Peyer's patch (tissue), 4 donors: ENCODE measurements around the gene C1QTNF9.

ENCODE experiments used
- POLR2A ChIP-seq, 2 donors: fragments of 450-650 bp; IDR thresholded peaks; one replicate each; pipeline ENCODE4 v1.5.1; 2017; ENCODE audit warnings: antibody characterized with exemption in 2 of 2, mild to moderate bottlenecking in 2 of 2, moderate library complexity in 2 of 2
- TF ChIP-seq, protein P1 (sequence below), 6 experiments: fragments of 450-650 bp in 4 of 6; fragments of 200-600 bp in 2 of 6; sonication (generic) in 1 of 6; IDR thresholded peaks; one replicate each; pipeline ENCODE4 v1.5.1; 2017 to 2019; ENCODE audit warnings: antibody characterized with exemption in 6 of 6, mild to moderate bottlenecking in 3 of 6, moderate library complexity in 1 of 6

DNA sequence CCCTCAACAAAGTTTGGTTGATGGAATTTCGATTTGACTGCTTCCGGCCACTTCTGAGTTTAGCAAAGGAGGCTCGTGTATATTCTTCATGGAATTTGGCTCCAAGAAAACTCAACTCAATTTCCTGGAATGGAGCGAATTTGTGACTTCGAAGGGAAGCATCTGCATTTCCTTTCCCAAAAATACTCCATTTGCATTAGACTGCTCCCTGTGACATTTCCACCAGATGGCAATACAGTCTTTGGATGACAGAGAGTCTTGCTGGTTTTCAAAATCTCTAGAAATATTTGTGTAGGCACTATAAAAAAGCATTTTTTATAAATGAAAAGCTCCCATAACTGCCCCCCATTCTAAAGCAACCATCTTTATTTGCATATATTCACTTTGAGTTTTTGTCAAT is 4.1 kb downstream of the C1QTNF9 start:
- no peak for TF ChIP-seq POLR2A (IDR thresholded peaks at IDR 0.05)
- TF ChIP-seq, protein P1, sequence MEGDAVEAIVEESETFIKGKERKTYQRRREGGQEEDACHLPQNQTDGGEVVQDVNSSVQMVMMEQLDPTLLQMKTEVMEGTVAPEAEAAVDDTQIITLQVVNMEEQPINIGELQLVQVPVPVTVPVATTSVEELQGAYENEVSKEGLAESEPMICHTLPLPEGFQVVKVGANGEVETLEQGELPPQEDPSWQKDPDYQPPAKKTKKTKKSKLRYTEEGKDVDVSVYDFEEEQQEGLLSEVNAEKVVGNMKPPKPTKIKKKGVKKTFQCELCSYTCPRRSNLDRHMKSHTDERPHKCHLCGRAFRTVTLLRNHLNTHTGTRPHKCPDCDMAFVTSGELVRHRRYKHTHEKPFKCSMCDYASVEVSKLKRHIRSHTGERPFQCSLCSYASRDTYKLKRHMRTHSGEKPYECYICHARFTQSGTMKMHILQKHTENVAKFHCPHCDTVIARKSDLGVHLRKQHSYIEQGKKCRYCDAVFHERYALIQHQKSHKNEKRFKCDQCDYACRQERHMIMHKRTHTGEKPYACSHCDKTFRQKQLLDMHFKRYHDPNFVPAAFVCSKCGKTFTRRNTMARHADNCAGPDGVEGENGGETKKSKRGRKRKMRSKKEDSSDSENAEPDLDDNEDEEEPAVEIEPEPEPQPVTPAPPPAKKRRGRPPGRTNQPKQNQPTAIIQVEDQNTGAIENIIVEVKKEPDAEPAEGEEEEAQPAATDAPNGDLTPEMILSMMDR (IDR thresholded peaks at IDR 0.05) = peak in 2 of 6 experiments; percentile 27 to 37
